ENCODE results near the gene TRIM41.

- TF ChIP-seq, protein P1, sequence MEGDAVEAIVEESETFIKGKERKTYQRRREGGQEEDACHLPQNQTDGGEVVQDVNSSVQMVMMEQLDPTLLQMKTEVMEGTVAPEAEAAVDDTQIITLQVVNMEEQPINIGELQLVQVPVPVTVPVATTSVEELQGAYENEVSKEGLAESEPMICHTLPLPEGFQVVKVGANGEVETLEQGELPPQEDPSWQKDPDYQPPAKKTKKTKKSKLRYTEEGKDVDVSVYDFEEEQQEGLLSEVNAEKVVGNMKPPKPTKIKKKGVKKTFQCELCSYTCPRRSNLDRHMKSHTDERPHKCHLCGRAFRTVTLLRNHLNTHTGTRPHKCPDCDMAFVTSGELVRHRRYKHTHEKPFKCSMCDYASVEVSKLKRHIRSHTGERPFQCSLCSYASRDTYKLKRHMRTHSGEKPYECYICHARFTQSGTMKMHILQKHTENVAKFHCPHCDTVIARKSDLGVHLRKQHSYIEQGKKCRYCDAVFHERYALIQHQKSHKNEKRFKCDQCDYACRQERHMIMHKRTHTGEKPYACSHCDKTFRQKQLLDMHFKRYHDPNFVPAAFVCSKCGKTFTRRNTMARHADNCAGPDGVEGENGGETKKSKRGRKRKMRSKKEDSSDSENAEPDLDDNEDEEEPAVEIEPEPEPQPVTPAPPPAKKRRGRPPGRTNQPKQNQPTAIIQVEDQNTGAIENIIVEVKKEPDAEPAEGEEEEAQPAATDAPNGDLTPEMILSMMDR (IDR thresholded peaks at IDR 0.05; ENCODE audit: poor library complexity) = no peak
- TF ChIP-seq EZH2phosphoT487 (IDR thresholded peaks at IDR 0.05; ENCODE audit: low read depth, severe bottlenecking, unreplicated experiment) = no peak
Observed at GRCh38 chr5:181246276-181247049, 23.4 kb downstream of the TRIM41 start.
